ENCODE results near the gene MRPL17. TPM values are rescaled to one million over a fixed set of nuclear protein-coding genes. Genes with fewer than 3 reads are reported as not detected.
A peak's percentile ranks its signal among the peaks of the same experiment; 100 is the strongest.

MRPL17 gene
- total and polyA plus RNA-seq, 4 donors, result 14.0 to 21.8 (median 19.0) TPM

GRCh38 chr11:6646576-6646917 is 36.6 kb downstream of the MRPL17 start:
- DNase-seq (ENCODE audit: low spot score), result no peak
- no peaks in the 10 kb centered on the region for H3K9me3 ChIP-seq (ENCODE audit: control insufficient read depth in 4 of 4, low read length in 3 of 4)
- H3K4me1 ChIP-seq (ENCODE audit: control insufficient read depth in 4 of 4, insufficient read depth in 4 of 4, low read length in 3 of 4), result peaks cover 0 to 10% (median 2%) of the 10 kb centered on the region in 4 donors
- TF ChIP-seq HNF4A (conservative IDR thresholded peaks at IDR 0.05) (no peak), RXRA (IDR thresholded peaks at IDR 0.05) (no peak), NR2F2 (IDR thresholded peaks at IDR 0.05) (no peak), REST (IDR thresholded peaks at IDR 0.05) (no peak), FOXA1 (IDR thresholded peaks at IDR 0.05) (no peak), GABPA (IDR thresholded peaks at IDR 0.05 in 1 of 2, conservative IDR thresholded peaks at IDR 0.05 in 1 of 2) (no peak), CTCF (IDR thresholded peaks at IDR 0.05; ENCODE audit: low read depth, low read length, missing input control) (no peak), EGR1 (IDR thresholded peaks at IDR 0.05; ENCODE audit: low read depth in 2 of 2) (no peak), JUND (IDR thresholded peaks at IDR 0.05) (no peak), FOXA2 (IDR thresholded peaks at IDR 0.05) (no peak), TAF1 (conservative IDR thresholded peaks at IDR 0.05) (no peak), SP1 (IDR thresholded peaks at IDR 0.05) (no peak), YY1 (IDR thresholded peaks at IDR 0.05) (no peak), HNF4G (IDR thresholded peaks at IDR 0.05) (no peak), MAX (IDR thresholded peaks at IDR 0.05) (no peak), RAD21 (IDR thresholded peaks at IDR 0.05) (no peak)
- TF ChIP-seq, protein P1, sequence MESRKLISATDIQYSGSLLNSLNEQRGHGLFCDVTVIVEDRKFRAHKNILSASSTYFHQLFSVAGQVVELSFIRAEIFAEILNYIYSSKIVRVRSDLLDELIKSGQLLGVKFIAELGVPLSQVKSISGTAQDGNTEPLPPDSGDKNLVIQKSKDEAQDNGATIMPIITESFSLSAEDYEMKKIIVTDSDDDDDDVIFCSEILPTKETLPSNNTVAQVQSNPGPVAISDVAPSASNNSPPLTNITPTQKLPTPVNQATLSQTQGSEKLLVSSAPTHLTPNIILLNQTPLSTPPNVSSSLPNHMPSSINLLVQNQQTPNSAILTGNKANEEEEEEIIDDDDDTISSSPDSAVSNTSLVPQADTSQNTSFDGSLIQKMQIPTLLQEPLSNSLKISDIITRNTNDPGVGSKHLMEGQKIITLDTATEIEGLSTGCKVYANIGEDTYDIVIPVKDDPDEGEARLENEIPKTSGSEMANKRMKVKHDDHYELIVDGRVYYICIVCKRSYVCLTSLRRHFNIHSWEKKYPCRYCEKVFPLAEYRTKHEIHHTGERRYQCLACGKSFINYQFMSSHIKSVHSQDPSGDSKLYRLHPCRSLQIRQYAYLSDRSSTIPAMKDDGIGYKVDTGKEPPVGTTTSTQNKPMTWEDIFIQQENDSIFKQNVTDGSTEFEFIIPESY (IDR thresholded peaks at IDR 0.05), result no peak
- TF ChIP-seq, protein P2, sequence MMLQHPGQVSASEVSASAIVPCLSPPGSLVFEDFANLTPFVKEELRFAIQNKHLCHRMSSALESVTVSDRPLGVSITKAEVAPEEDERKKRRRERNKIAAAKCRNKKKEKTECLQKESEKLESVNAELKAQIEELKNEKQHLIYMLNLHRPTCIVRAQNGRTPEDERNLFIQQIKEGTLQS (IDR thresholded peaks at IDR 0.05), result no peak
- H3K27me3 ChIP-seq (ENCODE audit: control insufficient read depth in 4 of 4, insufficient read depth in 4 of 4, low read length in 3 of 4), result no peaks in the 10 kb centered on the region
- no peak overlapping the region for H3K4me3 ChIP-seq (ENCODE audit: low read depth in 1 of 3, low read length in 3 of 3)
- WGBS, result 67% methylated on average over 3 of the region's 3 CpGs
- no peaks in the 10 kb centered on the region for H3K36me3 ChIP-seq (ENCODE audit: control insufficient read depth in 4 of 4, insufficient read depth in 3 of 4, low read depth in 1 of 4, low read length in 3 of 4)
- no peak overlapping the region for H3K9ac ChIP-seq (ENCODE audit: low read depth in 1 of 2, low read length in 2 of 2)
- H3K27ac ChIP-seq (ENCODE audit: low read depth in 1 of 2, low read length in 2 of 2), result peak overlapping the region; percentile 11 to 61

Measured in liver (tissue), 9 donors.